Measurements from ENCODE around the gene ARL9. TPM values are rescaled to one million over a fixed set of nuclear protein-coding genes. Genes with fewer than 3 reads are reported as not detected.

ARL9 gene
- total RNA-seq, 1 experiment from 2014 or later = not detected

- peaks cover 11% of the 10 kb centered on the region for H3K23me2 ChIP-seq (ENCODE audit: insufficient read length, low read depth, low read length, poor library complexity, severe bottlenecking)
- H3K4me1 ChIP-seq (ENCODE audit: insufficient read depth, low read length) = no peaks in the 10 kb centered on the region
- H3K9me3 Mint-ChIP-seq = no peaks in the 10 kb centered on the region
- no peak overlapping the region for H2BK20ac ChIP-seq (ENCODE audit: low read depth, low read length, poor library complexity, severe bottlenecking)
- no peak overlapping the region for H3K4ac ChIP-seq (ENCODE audit: low read depth, low read length)
- H3K27ac Mint-ChIP-seq = no peak overlapping the region
- no peaks in the 10 kb centered on the region for H3K79me2 ChIP-seq (ENCODE audit: insufficient read depth, low read length)
- H3K18ac ChIP-seq (ENCODE audit: insufficient read length, low read depth, low read length) = peak overlapping the region; percentile 84
- H3K4me3 Mint-ChIP-seq = peak overlapping the region; percentile 46 to 73; a peak in 3 of 5 replicates
- H2BK120ac ChIP-seq (ENCODE audit: low read depth, low read length, poor library complexity, severe bottlenecking) = no peak overlapping the region
- TF ChIP-seq CTCF (conservative IDR thresholded peaks at IDR 0.05) = no peak
- no peak overlapping the region for H2BK15ac ChIP-seq (ENCODE audit: low read depth, low read length)
- H3T11ph ChIP-seq (ENCODE audit: low read length) = no peak overlapping the region
- no peak overlapping the region for H3K27ac ChIP-seq (ENCODE audit: insufficient read length, low read depth, low read length)
- H3K79me1 ChIP-seq (ENCODE audit: insufficient read depth, low read depth, low read length, poor library complexity, severe bottlenecking) = no peaks in the 10 kb centered on the region
- H2BK12ac ChIP-seq (ENCODE audit: insufficient read length, low read depth, low read length) = no peak overlapping the region
- peak overlapping the region; percentile 70 for H3K9ac ChIP-seq (ENCODE audit: extremely low read depth, insufficient read length, low read length)
- DNase-seq = peak; percentile 90
- WGBS (ENCODE audit: extremely low coverage, insufficient read length, low lambda C conversion rate) = no CpG with 5 or more reads among the region's 68 CpGs
- H2BK5ac ChIP-seq (ENCODE audit: insufficient read length, low read length) = no peak overlapping the region
- no peak overlapping the region for H4K5ac ChIP-seq (ENCODE audit: insufficient read length, low read depth, low read length)
- peaks cover 24% of the 10 kb centered on the region; the same call in 1 of the 2 replicates for H3K27me3 ChIP-seq (ENCODE audit: insufficient read depth, low read length)
- H3K36me3 Mint-ChIP-seq (ENCODE audit: insufficient read depth in 1 of 3, low read depth in 3 of 3) = no peaks in the 10 kb centered on the region; a peak in 1 of 7 replicates
- H2AK5ac ChIP-seq (ENCODE audit: insufficient read length, low read length) = no peak overlapping the region
- H4K91ac ChIP-seq (ENCODE audit: insufficient read length, low read depth, low read length) = no peak overlapping the region
- no peaks in the 10 kb centered on the region for H4K20me1 ChIP-seq (ENCODE audit: control insufficient read depth, insufficient read depth, insufficient read length)
- no peak overlapping the region for H3K23ac ChIP-seq (ENCODE audit: insufficient read length, low read depth, low read length)
- H3K4me2 ChIP-seq (ENCODE audit: insufficient read depth, insufficient read length, low read length) = peak overlapping the region; percentile 96
- H3K4me1 Mint-ChIP-seq = peaks cover 0 to 4% of the 10 kb centered on the region in 2 experiments; a peak in 1 of 4 replicates
- peaks cover 44% of the 10 kb centered on the region for H3K27me3 Mint-ChIP-seq (ENCODE audit: low read depth)
- H2AFZ ChIP-seq (ENCODE audit: low read length) = no peak overlapping the region
- peak overlapping the region; percentile 76 for H3K14ac ChIP-seq (ENCODE audit: insufficient read depth, low read length)
- H3K9me3 ChIP-seq (ENCODE audit: control insufficient read depth, low read depth, low read length) = no peaks in the 10 kb centered on the region
- no peak overlapping the region for H3K56ac ChIP-seq (ENCODE audit: insufficient read length, low read depth, low read length)
- no peak overlapping the region for H4K8ac ChIP-seq (replicated peaks; ENCODE audit: insufficient read length, low read depth, low read length)
These were observed 24.9 kb downstream of the ARL9 start for GRCh38 chr4:56530269-56531148.

Data from H9 (cell line).